PFSK-1 (cell line): ENCODE data around the gene METTL21A.

Source experiments
- FOXP2 ChIP-seq: optimal IDR thresholded peaks from 2 replicates; pipeline ENCODE3; 2011; ENCODE audit warnings: borderline replicate concordance, control low read depth, inconsistent platforms; ENCODE audit not compliant: insufficient read depth; ENCODE audit errors: extremely low read length, extremely low read depth
- POLR2AphosphoS5 ChIP-seq: IDR thresholded peaks from 2 replicates; pipeline ENCODE4 v1.6.1; 2012; ENCODE audit warnings: low read depth, mild to moderate bottlenecking, control low read depth, low read length, moderate library complexity
- SIN3A ChIP-seq: IDR thresholded peaks from 2 replicates; pipeline ENCODE4 v1.6.1; 2012; ENCODE audit warnings: mild to moderate bottlenecking, low read length, moderate library complexity, borderline replicate concordance; ENCODE audit not compliant: insufficient read depth
- TAF1 ChIP-seq: IDR thresholded peaks from 2 replicates; pipeline ENCODE4 v1.6.1; 2012; ENCODE audit warnings: low read length, control low read depth, borderline replicate concordance; ENCODE audit not compliant: insufficient read depth
- TF ChIP-seq, protein P1 (sequence below), 2 experiments: IDR thresholded peaks; 2 replicates each; pipeline versions ENCODE4 v1.6.1 to v1.8.0; 2011 to 2012; ENCODE audit warnings: low read depth in 2 of 2, low read length in 2 of 2, control low read depth in 1 of 2, inconsistent platforms in 1 of 2, mild to moderate bottlenecking in 1 of 2, moderate library complexity in 1 of 2; ENCODE audit not compliant: insufficient read depth in 1 of 2

DNA sequence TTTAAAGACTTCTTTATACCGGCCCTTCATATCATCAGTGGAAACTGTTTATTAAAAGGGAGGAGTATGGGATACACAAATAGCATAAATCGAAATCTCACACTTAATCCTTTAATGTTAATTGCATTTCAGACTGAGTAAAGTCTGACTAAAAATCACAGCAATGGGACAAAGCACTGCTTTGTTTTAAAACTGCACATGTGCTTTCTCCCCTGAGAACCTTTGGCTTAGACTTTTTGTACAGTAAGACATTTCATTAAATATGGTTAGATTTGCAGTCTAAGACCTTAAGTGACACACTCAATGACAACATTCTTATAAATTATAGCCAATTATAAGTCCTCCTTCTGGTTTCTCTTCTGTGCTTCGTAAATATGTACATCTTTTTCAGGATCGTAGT lies 12.5 kb downstream of the METTL21A start:
- TF ChIP-seq POLR2AphosphoS5 (no peak), TAF1 (no peak), SIN3A (no peak), FOXP2 (no peak)
- TF ChIP-seq, protein P1, sequence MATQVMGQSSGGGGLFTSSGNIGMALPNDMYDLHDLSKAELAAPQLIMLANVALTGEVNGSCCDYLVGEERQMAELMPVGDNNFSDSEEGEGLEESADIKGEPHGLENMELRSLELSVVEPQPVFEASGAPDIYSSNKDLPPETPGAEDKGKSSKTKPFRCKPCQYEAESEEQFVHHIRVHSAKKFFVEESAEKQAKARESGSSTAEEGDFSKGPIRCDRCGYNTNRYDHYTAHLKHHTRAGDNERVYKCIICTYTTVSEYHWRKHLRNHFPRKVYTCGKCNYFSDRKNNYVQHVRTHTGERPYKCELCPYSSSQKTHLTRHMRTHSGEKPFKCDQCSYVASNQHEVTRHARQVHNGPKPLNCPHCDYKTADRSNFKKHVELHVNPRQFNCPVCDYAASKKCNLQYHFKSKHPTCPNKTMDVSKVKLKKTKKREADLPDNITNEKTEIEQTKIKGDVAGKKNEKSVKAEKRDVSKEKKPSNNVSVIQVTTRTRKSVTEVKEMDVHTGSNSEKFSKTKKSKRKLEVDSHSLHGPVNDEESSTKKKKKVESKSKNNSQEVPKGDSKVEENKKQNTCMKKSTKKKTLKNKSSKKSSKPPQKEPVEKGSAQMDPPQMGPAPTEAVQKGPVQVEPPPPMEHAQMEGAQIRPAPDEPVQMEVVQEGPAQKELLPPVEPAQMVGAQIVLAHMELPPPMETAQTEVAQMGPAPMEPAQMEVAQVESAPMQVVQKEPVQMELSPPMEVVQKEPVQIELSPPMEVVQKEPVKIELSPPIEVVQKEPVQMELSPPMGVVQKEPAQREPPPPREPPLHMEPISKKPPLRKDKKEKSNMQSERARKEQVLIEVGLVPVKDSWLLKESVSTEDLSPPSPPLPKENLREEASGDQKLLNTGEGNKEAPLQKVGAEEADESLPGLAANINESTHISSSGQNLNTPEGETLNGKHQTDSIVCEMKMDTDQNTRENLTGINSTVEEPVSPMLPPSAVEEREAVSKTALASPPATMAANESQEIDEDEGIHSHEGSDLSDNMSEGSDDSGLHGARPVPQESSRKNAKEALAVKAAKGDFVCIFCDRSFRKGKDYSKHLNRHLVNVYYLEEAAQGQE (IDR thresholded peaks at IDR 0.05; ENCODE audit: insufficient read depth in 1 of 2, low read depth in 2 of 2, low read length in 2 of 2), result no peak
